ENCODE measurements around the gene TMEM123.

Gene TMEM123, protein sequence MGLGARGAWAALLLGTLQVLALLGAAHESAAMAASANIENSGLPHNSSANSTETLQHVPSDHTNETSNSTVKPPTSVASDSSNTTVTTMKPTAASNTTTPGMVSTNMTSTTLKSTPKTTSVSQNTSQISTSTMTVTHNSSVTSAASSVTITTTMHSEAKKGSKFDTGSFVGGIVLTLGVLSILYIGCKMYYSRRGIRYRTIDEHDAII

DNA sequence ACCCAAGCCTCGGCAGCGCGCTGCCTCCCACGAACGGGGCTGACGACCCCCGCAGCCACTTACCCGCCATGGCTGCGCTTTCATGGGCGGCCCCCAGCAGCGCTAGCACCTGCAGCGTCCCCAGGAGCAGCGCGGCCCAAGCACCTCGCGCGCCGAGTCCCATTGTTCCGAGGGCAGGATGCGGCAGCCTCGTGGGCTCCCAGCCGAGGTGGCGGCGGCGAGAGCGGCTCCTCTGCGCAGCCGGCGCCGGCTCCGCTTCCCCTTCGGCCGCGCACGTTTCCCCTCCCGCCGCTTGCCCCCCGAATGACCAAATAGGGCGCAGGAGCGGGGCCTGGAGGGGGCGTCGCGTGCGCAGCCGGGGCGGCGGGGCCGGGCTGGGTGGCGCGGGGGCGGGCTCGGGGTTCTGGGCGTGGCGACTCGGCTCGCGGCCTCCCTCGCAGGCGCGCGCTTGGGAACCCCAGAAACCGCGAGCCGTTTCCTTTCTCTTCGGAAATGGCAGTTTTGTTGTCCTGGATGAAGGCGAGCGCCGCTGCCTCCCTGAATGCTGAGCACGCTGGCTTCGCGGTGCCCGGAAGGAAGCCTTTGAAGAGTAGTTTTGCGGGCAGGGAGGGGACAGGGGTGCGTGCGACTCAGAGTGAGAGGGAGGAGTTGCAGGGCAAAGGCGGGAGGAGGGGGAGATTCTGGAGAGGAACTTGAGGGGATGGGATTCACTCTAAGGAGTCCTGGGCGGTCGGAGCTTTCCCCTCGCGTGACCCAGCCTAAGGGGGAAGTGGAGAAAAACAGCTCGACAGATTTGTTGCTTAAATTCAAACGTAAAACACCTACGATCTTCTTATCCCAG is at the start of gene TMEM123:
Gene TMEM123, minus strand, starts transcription at position 305 of the 841 bp plus-strand sequence. Its CDS starts 142 bp downstream, at position 163.
- Histone ChIP-seq H3K4me1 (ENCODE audit: insufficient read depth, low read length) (peaks cover 27% of the 10 kb centered on the region), H3K9me3 (ENCODE audit: control insufficient read depth, insufficient read depth, low read length) (no peaks in the 10 kb centered on the region), H3K9ac (ENCODE audit: low read depth, low read length) (peak within 1 kb of the TSS; percentile 84), H3K36me3 (ENCODE audit: insufficient read depth, low read length) (no peaks in the 10 kb centered on the region)

- Histone ChIP-seq H3K9ac (ENCODE audit: low read depth, low read length) (no peak overlapping the region), H3K9me3 (ENCODE audit: control insufficient read depth, insufficient read depth, low read length) (no peaks in the 10 kb centered on the region), H3K36me3 (ENCODE audit: insufficient read depth, low read length) (no peaks in the 10 kb centered on the region), H3K4me1 (ENCODE audit: insufficient read depth, low read length) (no peaks in the 10 kb centered on the region)
Observed at GRCh38 chr11:102500829-102501228, 48.3 kb upstream of the TMEM123 start.

DNA sequence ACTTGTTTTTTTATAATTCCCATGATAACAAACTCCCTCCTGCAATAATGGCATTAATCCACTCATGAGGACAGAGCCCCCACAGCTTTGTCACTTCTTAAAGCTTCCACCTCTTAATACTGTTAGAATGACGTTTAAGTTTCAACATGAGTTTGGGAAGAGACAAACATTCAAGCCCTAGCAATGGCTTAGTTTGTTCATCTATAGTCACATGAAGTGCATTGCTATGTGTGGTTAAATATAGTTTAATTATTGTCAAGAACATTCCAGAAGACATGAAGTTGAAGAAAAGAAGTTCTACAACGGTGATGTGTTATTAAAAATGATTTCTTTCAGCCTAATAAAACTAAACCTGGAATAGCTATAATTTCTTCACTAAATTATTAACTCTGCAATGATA is 47.4 kb upstream of the TMEM123 start:
- H3K36me3 ChIP-seq (ENCODE audit: insufficient read depth, low read length) = no peaks in the 10 kb centered on the region
- H3K4me1 ChIP-seq (ENCODE audit: insufficient read depth, low read length) = no peaks in the 10 kb centered on the region

DNA sequence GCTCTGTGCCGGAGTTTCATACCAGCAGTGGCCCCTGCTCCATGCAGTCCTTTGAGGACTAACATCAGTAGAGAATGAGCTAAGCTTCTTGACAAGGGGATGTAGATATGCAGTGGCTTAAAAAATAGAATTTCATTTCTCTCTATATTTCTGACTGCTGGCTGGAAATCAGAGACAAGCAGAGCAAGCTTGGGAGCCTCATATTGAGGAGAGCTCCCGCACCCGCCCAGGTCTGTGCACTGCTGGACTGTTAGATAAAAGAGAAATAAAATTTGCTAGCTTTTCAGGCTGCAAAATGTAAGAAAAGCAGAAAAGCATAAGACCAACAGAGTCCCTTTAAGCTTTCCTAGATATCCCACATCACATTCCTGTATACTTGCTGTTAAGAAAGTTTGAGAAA is 46.6 kb upstream of the TMEM123 start:
- no peaks in the 10 kb centered on the region for H3K4me1 ChIP-seq (ENCODE audit: insufficient read depth, low read length)
- no peak overlapping the region for H3K9ac ChIP-seq (ENCODE audit: low read depth, low read length)
- H3K9me3 ChIP-seq (ENCODE audit: control insufficient read depth, insufficient read depth, low read length) = no peaks in the 10 kb centered on the region
- no peaks in the 10 kb centered on the region for H3K36me3 ChIP-seq (ENCODE audit: insufficient read depth, low read length)

More for the DNA sequence above, 47.4 kb upstream of the TMEM123 start:
- Histone ChIP-seq H3K9ac (ENCODE audit: low read depth, low read length) (no peak overlapping the region), H3K9me3 (ENCODE audit: control insufficient read depth, insufficient read depth, low read length) (no peaks in the 10 kb centered on the region)

DNA sequence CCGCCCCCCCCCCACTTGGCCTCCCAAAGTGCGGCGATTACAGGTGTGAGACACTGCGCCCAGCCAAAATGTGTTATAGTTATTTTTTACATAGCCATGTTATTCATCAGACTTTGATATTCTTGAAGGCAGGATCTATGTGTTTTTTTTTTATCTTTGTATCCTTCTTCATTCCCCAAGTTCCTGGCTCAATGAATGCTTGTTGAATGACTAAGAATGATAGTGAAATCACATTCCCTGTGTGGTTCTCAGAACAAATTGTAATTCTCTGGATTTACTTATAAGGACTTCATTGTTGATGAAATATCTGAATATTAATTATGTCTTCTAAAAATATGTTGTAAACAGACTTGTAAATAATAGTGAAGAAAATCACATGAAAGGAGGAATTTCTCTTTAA is 44.5 kb upstream of the TMEM123 start:
- Histone ChIP-seq H3K9ac (ENCODE audit: low read depth, low read length) (no peak overlapping the region), H3K36me3 (ENCODE audit: insufficient read depth, low read length) (no peaks in the 10 kb centered on the region), H3K4me1 (ENCODE audit: insufficient read depth, low read length) (no peaks in the 10 kb centered on the region), H3K9me3 (ENCODE audit: control insufficient read depth, insufficient read depth, low read length) (no peaks in the 10 kb centered on the region)

GRCh38 chr11:102495161-102496042 is 42.8 kb upstream of the TMEM123 start:
- Histone ChIP-seq H3K9ac (ENCODE audit: low read depth, low read length) (peak overlapping the region; percentile 28; the same call in 1 of the 2 replicates), H3K36me3 (ENCODE audit: insufficient read depth, low read length) (no peaks in the 10 kb centered on the region), H3K9me3 (ENCODE audit: control insufficient read depth, insufficient read depth, low read length) (no peaks in the 10 kb centered on the region), H3K4me1 (ENCODE audit: insufficient read depth, low read length) (no peaks in the 10 kb centered on the region)

DNA sequence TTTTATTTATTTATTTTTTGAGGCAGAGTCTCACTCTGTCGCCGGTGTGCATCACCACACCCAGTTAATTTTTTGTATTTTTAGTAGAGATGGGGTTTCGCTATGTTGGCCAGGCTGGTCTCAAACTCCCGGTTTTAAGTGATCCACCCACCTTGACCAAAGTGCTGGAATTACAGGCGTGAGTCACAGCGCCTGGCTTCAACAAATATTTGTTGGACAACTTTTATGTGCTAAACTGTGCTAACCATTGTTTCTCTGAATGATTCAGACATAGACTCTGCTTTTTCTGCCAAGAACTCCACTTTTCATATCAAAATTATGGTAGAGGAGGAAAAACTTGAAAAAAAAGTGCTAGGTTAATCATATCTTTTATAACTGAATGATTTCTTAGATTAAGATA is 41.7 kb upstream of the TMEM123 start:
- Histone ChIP-seq H3K36me3 (ENCODE audit: insufficient read depth, low read length) (no peaks in the 10 kb centered on the region), H3K9me3 (ENCODE audit: control insufficient read depth, insufficient read depth, low read length) (no peaks in the 10 kb centered on the region), H3K9ac (ENCODE audit: low read depth, low read length) (no peak overlapping the region), H3K4me1 (ENCODE audit: insufficient read depth, low read length) (no peaks in the 10 kb centered on the region)

DNA sequence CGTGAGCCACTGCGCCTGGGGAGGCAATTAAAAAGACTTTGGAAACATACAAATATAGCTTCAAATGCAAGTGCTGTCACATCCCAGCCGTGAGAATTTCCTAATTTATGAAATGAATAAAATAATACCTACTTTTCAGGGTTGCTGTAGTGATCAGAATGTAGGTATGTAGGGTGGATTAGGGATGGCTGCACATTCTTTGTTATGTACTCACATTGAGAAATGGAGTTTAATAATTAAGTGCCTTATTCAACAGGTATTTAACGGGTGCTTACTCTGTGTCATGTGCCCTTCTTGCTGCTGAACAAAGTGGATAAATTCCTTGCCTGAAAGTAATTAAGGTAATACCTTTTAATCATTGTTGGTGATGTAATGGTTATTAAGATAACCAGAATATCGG is 41.0 kb upstream of the TMEM123 start:
- no peak overlapping the region for H3K9ac ChIP-seq (ENCODE audit: low read depth, low read length)
- H3K36me3 ChIP-seq (ENCODE audit: insufficient read depth, low read length) = no peaks in the 10 kb centered on the region

GRCh38 chr11:102491969-102492368 is 39.4 kb upstream of the TMEM123 start:
- H3K4me1 ChIP-seq (ENCODE audit: insufficient read depth, low read length) = no peaks in the 10 kb centered on the region
- H3K9ac ChIP-seq (ENCODE audit: low read depth, low read length) = no peak overlapping the region
- H3K36me3 ChIP-seq (ENCODE audit: insufficient read depth, low read length) = no peaks in the 10 kb centered on the region
- H3K9me3 ChIP-seq (ENCODE audit: control insufficient read depth, insufficient read depth, low read length) = no peaks in the 10 kb centered on the region

More for the DNA sequence above, 41.0 kb upstream of the TMEM123 start:
- H3K4me1 ChIP-seq (ENCODE audit: insufficient read depth, low read length) = no peaks in the 10 kb centered on the region
- H3K9me3 ChIP-seq (ENCODE audit: control insufficient read depth, insufficient read depth, low read length) = no peaks in the 10 kb centered on the region

- Histone ChIP-seq H3K4me1 (ENCODE audit: insufficient read depth, low read length) (no peaks in the 10 kb centered on the region), H3K36me3 (ENCODE audit: insufficient read depth, low read length) (no peaks in the 10 kb centered on the region), H3K9me3 (ENCODE audit: control insufficient read depth, insufficient read depth, low read length) (no peaks in the 10 kb centered on the region), H3K9ac (ENCODE audit: low read depth, low read length) (no peak overlapping the region)
Observed at GRCh38 chr11:102489186-102490145, 36.9 kb upstream of the TMEM123 start.

- no peak overlapping the region for H3K9ac ChIP-seq (ENCODE audit: low read depth, low read length)
- no peaks in the 10 kb centered on the region for H3K36me3 ChIP-seq (ENCODE audit: insufficient read depth, low read length)
- H3K9me3 ChIP-seq (ENCODE audit: control insufficient read depth, insufficient read depth, low read length) = no peaks in the 10 kb centered on the region
- H3K4me1 ChIP-seq (ENCODE audit: insufficient read depth, low read length) = no peaks in the 10 kb centered on the region
Observed at GRCh38 chr11:102488208-102488607, 35.6 kb upstream of the TMEM123 start.

DNA sequence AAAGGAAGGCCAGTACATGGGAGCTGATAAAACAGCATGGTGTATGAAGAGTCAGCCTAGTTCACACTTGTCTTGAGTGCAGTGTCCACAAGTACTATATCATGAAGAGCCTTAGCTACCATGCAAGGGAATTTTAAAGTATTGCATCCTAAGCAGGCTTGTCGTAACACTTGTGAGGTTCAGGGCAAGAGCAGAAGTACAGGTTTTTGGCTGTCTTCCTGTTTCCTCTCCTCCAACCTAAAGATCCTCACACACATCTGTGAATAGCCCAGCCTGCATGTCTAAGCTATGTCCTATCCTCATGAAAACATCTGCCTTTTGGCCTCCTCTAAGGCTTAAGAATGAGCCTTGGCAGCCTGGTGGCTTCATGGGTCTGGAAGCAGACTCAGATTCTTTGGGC is 34.6 kb upstream of the TMEM123 start:
- Histone ChIP-seq H3K9ac (ENCODE audit: low read depth, low read length) (no peak overlapping the region), H3K9me3 (ENCODE audit: control insufficient read depth, insufficient read depth, low read length) (no peaks in the 10 kb centered on the region), H3K36me3 (ENCODE audit: insufficient read depth, low read length) (no peaks in the 10 kb centered on the region), H3K4me1 (ENCODE audit: insufficient read depth, low read length) (no peaks in the 10 kb centered on the region)

DNA sequence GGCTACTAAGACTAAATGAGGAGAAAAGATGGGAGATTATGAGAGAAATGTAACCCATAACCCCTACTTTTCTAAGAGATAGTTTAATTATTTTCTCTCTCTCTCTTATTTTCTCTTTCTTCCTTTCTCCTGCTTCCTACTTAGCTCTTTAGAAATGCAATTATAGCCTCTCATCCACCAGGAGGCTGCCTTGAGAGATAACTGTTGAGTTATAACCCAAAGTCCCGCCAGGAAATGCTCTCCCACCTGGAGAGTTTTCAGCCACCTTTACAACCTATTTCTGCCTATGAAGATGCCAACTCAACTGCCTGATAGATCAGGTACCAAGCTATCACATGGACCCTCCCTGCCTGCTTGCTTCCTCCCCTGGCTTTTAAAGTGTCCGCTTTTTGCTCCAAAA is 34.0 kb upstream of the TMEM123 start:
- no peaks in the 10 kb centered on the region for H3K36me3 ChIP-seq (ENCODE audit: insufficient read depth, low read length)
- no peak overlapping the region for H3K9ac ChIP-seq (ENCODE audit: low read depth, low read length)
- H3K4me1 ChIP-seq (ENCODE audit: insufficient read depth, low read length) = no peaks in the 10 kb centered on the region
- H3K9me3 ChIP-seq (ENCODE audit: control insufficient read depth, insufficient read depth, low read length) = no peaks in the 10 kb centered on the region
